ENCODE data around the gene MAD1L1.
"Not testable (repeated sequence)": the region's sequence is repeated elsewhere in the genome, so short reads cannot be mapped to it uniquely, and the experiment has no call there.

Gene MAD1L1

GRCh38 chr7:1831933-1832535, 400.7 kb downstream of the MAD1L1 start:
- not testable (repeated sequence) for H3K4me3 ChIP-seq (ENCODE audit: control insufficient read depth, low read depth, low read length); DNase-seq (ENCODE audit: low read depth)

DNA sequence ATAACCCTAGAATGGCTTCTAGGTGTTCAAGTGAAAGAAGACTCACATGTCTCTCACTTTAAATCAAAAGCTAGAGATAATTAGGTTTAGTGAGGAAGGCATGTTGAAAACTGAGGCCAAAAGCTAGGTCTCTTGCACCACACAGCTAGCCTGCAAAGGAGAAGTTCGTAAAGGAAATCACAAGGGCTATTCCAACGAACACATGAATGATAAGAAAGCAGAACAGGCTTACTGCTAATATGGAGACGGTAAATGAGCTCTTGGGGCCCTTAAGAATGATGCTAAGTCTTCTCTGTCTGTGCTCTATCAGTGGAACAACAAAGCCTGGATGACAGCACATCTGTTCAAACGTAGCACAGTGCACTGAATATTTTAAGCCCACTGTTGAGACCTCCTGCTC, 401.3 kb downstream of the MAD1L1 start:
- DNase-seq (ENCODE audit: low read depth); H3K4me3 ChIP-seq (ENCODE audit: control insufficient read depth, low read depth, low read length): not testable (repeated sequence)

- not testable (repeated sequence) for H3K4me3 ChIP-seq (ENCODE audit: control insufficient read depth, low read depth, low read length); DNase-seq (ENCODE audit: low read depth)
Observed at GRCh38 chr7:1829668-1830067, 403.1 kb downstream of the MAD1L1 start.

- no peak for DNase-seq (ENCODE audit: low read depth)
- no peak overlapping the region for H3K4me3 ChIP-seq (ENCODE audit: control insufficient read depth, low read depth, low read length)
- TF ChIP-seq, protein P1, sequence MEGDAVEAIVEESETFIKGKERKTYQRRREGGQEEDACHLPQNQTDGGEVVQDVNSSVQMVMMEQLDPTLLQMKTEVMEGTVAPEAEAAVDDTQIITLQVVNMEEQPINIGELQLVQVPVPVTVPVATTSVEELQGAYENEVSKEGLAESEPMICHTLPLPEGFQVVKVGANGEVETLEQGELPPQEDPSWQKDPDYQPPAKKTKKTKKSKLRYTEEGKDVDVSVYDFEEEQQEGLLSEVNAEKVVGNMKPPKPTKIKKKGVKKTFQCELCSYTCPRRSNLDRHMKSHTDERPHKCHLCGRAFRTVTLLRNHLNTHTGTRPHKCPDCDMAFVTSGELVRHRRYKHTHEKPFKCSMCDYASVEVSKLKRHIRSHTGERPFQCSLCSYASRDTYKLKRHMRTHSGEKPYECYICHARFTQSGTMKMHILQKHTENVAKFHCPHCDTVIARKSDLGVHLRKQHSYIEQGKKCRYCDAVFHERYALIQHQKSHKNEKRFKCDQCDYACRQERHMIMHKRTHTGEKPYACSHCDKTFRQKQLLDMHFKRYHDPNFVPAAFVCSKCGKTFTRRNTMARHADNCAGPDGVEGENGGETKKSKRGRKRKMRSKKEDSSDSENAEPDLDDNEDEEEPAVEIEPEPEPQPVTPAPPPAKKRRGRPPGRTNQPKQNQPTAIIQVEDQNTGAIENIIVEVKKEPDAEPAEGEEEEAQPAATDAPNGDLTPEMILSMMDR (conservative IDR thresholded peaks at IDR 0.05; ENCODE audit: control insufficient read depth, insufficient read depth, low read depth, low read length) = no peak
Observed at GRCh38 chr7:1829111-1829510, 403.6 kb downstream of the MAD1L1 start.

DNA sequence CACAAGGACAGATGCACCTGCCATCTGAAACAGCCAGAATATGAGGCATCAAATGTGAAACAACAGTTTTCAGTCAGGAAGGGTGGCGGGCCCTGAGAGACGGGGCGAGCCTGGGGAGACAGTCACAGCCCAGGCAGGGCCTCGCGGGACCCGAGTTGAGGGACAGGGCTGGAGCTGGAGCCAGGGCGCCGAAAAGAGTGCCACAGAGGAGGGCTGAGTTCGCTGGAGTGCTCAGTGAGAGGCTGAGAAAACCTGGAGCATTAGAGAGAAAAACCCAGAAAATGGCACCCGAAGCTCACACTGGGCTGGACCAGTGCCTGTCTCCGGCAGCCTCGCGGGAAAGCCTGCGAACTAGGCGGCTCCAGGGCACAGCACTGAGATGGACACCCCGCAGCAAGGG, 404.6 kb downstream of the MAD1L1 start:
- not testable (repeated sequence) for DNase-seq (ENCODE audit: low read depth)

DNA sequence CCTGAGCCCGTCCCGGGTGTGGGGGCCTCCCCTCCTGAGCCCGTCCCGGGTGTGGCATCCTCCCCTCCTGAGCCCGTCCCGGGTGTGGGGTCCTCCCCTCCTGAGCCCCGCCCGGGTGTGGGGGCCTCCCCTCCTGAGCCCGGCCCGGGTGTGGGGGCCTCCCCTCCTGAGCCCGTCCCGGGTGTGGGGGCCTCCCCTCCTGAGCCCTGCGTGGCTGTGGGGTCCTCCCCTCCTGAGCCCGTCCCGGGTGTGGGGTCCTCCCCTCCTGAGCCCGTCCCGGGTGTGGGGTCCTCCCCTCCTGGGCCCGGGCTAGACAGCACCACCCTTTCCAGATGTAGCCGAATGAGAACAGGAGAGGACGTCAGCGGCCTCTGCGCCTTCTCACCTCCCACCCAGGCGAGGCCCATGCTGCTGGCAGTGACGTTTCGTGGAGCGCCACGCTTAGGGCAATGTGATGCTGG, 405.2 kb downstream of the MAD1L1 start:
- DNase-seq (ENCODE audit: low read depth); H3K4me3 ChIP-seq (ENCODE audit: control insufficient read depth, low read depth, low read length): not testable (repeated sequence)

More for the DNA sequence above, 404.6 kb downstream of the MAD1L1 start:
- H3K4me3 ChIP-seq (ENCODE audit: control insufficient read depth, low read depth, low read length) = not testable (repeated sequence)

DNA sequence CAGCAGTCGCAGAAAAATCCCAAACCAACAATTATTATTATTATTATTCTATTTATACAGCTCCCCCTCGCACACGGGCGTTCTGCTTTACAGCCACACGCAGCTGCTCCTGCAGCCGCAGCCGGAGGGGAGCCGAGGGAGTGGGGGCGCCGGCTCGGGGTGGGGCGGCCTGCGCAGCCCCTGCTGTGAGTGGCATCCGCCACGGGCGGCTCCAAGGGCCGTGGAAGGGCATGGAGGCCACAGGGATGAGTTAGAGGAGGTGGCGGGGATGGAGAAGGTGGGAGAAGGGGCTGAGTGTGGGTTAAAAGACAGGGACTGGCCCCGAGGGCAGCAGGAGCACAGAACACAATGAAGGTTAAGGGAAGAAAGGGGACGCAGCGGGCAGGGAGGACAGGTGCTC, 405.8 kb downstream of the MAD1L1 start:
- not testable (repeated sequence) for H3K4me3 ChIP-seq (ENCODE audit: control insufficient read depth, low read depth, low read length); DNase-seq (ENCODE audit: low read depth)

GRCh38 chr7:1825897-1826741, 406.6 kb downstream of the MAD1L1 start:
- no peak overlapping the region for H3K4me3 ChIP-seq (ENCODE audit: control insufficient read depth, low read depth, low read length)
- DNase-seq (ENCODE audit: low read depth) = no peak
- TF ChIP-seq, protein P1 (conservative IDR thresholded peaks at IDR 0.05; ENCODE audit: control insufficient read depth, insufficient read depth, low read depth, low read length) = no peak

- DNase-seq (ENCODE audit: low read depth); H3K4me3 ChIP-seq (ENCODE audit: control insufficient read depth, low read depth, low read length): not testable (repeated sequence)
Observed at GRCh38 chr7:1825647-1825896, 407.2 kb downstream of the MAD1L1 start.

DNA sequence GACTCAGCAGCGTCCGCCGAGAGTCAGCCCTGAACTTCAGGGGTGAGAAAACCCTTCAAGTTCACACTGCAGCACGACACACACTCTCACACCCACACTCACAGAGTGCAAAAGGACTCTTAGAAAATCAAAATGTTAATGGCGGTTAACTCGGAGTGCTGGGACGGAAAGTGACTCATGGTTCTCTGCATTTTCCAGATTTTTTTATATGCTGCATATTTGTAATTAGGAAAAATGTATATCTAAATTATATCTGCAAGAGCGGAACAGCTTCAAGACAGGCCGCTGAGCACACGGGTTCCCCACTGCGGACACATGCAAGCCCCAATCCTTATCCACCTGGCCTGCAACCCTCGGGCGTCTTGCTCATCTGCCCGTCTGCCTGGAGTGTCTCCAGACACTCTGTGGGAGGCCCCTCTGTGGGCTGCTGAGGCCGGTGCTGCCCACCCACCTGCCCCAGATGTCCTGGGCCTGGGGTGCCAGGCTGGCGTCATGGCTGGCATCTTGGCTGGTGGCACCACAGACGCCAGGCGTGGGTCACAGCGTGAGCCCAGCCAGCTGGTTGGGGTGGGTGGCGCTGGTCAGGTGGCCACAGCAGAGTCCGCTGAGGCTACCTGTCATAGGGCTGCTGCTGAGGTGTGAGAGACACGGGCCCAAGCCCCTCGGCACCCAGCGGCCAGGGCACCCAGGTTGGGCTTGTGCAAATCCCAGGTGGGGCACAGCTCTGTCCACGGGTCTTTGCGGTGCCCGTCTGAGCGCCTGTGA, 407.7 kb downstream of the MAD1L1 start:
- H3K4me3 ChIP-seq (ENCODE audit: control insufficient read depth, low read depth, low read length); DNase-seq (ENCODE audit: low read depth): not testable (repeated sequence)

GRCh38 chr7:1824151-1824881, 408.4 kb downstream of the MAD1L1 start:
- not testable (repeated sequence) for H3K4me3 ChIP-seq (ENCODE audit: control insufficient read depth, low read depth, low read length); DNase-seq (ENCODE audit: low read depth)

Data from fibroblast of mammary gland (primary cell).